Ovary (tissue), 9 donors: ENCODE results near the gene DCAF4L1. TPM values are rescaled to one million over a fixed set of nuclear protein-coding genes. Genes with fewer than 3 reads are reported as not detected.

Experiments used
- DNase-seq, 5 donors: peaks; one replicate each; pipeline ENCODE4 v3.0.0-alpha.2; 2019 to 2020
- H3K27ac ChIP-seq, 2 donors: fragments of 200-600 bp; one replicate each; pipeline versions ENCODE4 v1.5.1 to v1.8.0; 2019 to 2022
- H3K27me3 ChIP-seq: fragments of 200-600 bp; one replicate; pipeline ENCODE4 v1.8.0; 2022
- H3K36me3 ChIP-seq: fragments of 200-600 bp; sonication (generic); one replicate; pipeline ENCODE4 v1.5.1; 2019
- H3K4me1 ChIP-seq: one replicate; pipeline ENCODE4 v1.8.1; 2013; ENCODE audit warnings: mild to moderate bottlenecking, moderate library complexity; ENCODE audit not compliant: insufficient read depth
- H3K4me3 ChIP-seq: fragments of 200-600 bp; sonication (generic); one replicate; pipeline ENCODE4 v1.5.1; 2017
- H3K9me3 ChIP-seq, 2 donors: fragments of 200-600 bp in 1 of 2; sonication (generic) in 1 of 2; one replicate each; pipeline versions ENCODE4 v1.5.1 to v1.8.1; 2013 to 2019; ENCODE audit warnings: mild to moderate bottlenecking in 1 of 2, moderate library complexity in 1 of 2
- EP300 ChIP-seq: sonication (generic); formaldehyde crosslinking; IDR thresholded peaks from one replicate; pipeline ENCODE4 v1.6.1; 2017; ENCODE audit warnings: antibody characterized with exemption
- POLR2A ChIP-seq: fragments of 450-650 bp; IDR thresholded peaks from one replicate; pipeline ENCODE4 v1.6.1; 2017; ENCODE audit warnings: antibody characterized with exemption, mild to moderate bottlenecking, moderate library complexity
- WGBS, 3 donors: extraction: QIAGEN DNeasy Blood & Tissue Kit in 1 of 3; methylation state at CpG; one replicate each; pipeline versions ENCODE4 v1.1.5 to v1.1.7; 2013 to 2017; 5-methylcytosine and 5-hydroxymethylcytosine counted together
- intact Hi-C, 4 donors: fragments of 100-400 bp; cut with DNase I; formaldehyde crosslinking; loops; one replicate each; pipeline versions ENCODE4 v1.11.0 to v1.15.1; 2022 to 2023
- polyA plus RNA-seq, 2 donors: library from polyadenylated mRNA; stranded (reverse); fragments of 200-250 nt in 1 of 2; fragments of 350-450 nt in 1 of 2; fragmentation: Illumina TruSeq in 1 of 2; extraction: RNeasy Lipid Tissue Mini Kit (QIAGEN cat#74804) in 1 of 2; gene quantifications; one replicate each; pipeline ENCODE4 v1.2.3, GENCODE V29; 2013 to 2014
- total RNA-seq, 7 donors: library from RNA; depleted of rRNA in 2 of 7; stranded (reverse); fragments of >200 nt in 2 of 7; fragmentation: NEBNext Ultra II Directional in 3 of 7; extraction: Animal tissue kit (Norgen Biotek cat#: 25700) in 3 of 7; gene quantifications; one replicate each; pipeline versions ENCODE4 v1.1.0 to v1.2.4, GENCODE V29; 2016 to 2023
- TF ChIP-seq, protein P1 (sequence below), 3 donors: fragments of 450-650 bp in 2 of 3; fragments of 200-600 bp in 1 of 3; IDR thresholded peaks; one replicate each; pipeline versions ENCODE4 v1.5.1 to v1.8.0; 2016 to 2022; ENCODE audit warnings: antibody characterized with exemption in 3 of 3, mild to moderate bottlenecking in 1 of 3
- donor health status: DM: no; HTN: no; CAD: no; lungs with moderate emphysema.
- donor health status: DM: no; HTN: no; CAD: no.
- donor health status: Bipolar disorder and iron deficiency.
- donor health status: DM: yes; HTN: yes; CAD: no.
- donor health status: DM: no; HTN: no; CAD: no.
- donor health status: DM: yes; HTN: yes; CAD: no.

The DCAF4L1 gene
- total and polyA plus RNA-seq, 9 donors, result 0.05 to 0.13 (median 0.11) TPM; not detected in 2

DNA sequence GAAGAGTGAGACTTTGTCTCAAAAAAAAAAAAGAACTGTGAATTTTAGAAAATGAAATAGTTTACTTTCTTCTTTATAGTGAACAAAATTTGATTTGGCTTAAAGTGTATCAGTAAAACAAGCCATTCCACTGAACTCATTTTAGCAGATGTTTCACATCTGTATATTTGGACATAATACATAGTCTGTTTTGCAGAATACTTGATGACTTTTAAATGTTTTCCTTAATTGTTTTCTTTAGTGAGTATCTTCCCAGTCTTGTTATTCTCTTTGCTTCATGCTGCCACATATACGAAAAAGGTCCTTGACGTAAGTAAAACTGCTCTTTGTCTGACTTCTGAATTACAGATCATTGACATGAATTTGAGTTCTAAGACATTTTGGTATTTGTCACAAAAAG lies 38.0 kb upstream of the DCAF4L1 start:
- no peak for DNase-seq
- 22 to 48% (median 31%) methylated on average over 2 of the region's 2 CpGs for WGBS, 3 donors
- Histone ChIP-seq H3K4me3 (no peak overlapping the region), H3K9me3 (no peaks in the 10 kb centered on the region), H3K4me1 (no peaks in the 10 kb centered on the region), H3K27me3 (no peaks in the 10 kb centered on the region), H3K36me3 (no peaks in the 10 kb centered on the region), H3K27ac (no peak overlapping the region)
- TF ChIP-seq EP300 (no peak), POLR2A (no peak)
- TF ChIP-seq, protein P1, sequence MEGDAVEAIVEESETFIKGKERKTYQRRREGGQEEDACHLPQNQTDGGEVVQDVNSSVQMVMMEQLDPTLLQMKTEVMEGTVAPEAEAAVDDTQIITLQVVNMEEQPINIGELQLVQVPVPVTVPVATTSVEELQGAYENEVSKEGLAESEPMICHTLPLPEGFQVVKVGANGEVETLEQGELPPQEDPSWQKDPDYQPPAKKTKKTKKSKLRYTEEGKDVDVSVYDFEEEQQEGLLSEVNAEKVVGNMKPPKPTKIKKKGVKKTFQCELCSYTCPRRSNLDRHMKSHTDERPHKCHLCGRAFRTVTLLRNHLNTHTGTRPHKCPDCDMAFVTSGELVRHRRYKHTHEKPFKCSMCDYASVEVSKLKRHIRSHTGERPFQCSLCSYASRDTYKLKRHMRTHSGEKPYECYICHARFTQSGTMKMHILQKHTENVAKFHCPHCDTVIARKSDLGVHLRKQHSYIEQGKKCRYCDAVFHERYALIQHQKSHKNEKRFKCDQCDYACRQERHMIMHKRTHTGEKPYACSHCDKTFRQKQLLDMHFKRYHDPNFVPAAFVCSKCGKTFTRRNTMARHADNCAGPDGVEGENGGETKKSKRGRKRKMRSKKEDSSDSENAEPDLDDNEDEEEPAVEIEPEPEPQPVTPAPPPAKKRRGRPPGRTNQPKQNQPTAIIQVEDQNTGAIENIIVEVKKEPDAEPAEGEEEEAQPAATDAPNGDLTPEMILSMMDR (IDR thresholded peaks at IDR 0.05), result no peak
- intact Hi-C loops, result no loop called here

DNA sequence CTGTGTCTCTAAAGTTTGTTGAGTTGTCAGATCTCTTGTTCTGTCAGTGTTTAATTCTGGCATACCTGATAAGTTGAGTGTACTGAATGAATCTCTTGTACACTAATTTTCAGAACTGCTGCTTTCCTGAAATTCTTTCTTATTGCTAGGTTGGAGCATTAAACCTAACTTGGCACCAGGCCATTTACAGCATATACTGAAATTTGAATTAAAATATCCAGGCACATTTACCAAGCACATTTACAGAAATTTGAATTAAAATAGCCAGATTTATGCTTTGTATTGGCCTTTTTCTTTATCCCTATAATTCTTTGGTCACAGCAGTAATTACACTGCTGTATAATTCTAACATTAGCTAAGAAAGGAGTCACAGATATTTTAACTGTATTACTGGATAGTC lies 37.5 kb upstream of the DCAF4L1 start:
- no peak for DNase-seq
- Histone ChIP-seq H3K27me3 (no peaks in the 10 kb centered on the region), H3K9me3 (no peaks in the 10 kb centered on the region), H3K4me3 (no peak overlapping the region), H3K4me1 (no peaks in the 10 kb centered on the region), H3K27ac (no peak overlapping the region), H3K36me3 (no peaks in the 10 kb centered on the region)
- TF ChIP-seq POLR2A (no peak), EP300 (no peak)
- TF ChIP-seq, protein P1 (IDR thresholded peaks at IDR 0.05), result no peak
- intact Hi-C loops, result no loop called here

DNA sequence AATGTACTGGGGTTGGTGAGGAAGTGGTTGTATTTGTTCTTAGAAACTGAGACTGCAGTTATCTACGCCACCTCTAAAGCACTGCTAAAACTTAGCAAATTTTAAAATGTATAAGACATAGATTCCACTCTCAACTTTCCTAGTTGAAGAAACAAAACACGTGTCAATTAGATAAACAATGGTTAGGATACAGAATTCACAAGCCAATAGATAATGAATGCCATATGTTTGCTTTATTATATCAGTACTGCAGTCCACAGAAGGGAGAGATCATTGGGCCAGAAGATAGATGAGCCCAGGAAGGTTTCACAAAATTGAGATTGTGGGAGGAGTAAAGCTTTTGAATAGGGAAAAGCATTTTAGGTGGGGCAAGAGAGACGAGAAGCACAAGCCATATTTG lies 32.0 kb upstream of the DCAF4L1 start:
- H3K27me3 ChIP-seq, result no peaks in the 10 kb centered on the region
- no peak overlapping the region for H3K27ac ChIP-seq
- intact Hi-C loops, result no loop called here
- no peaks in the 10 kb centered on the region for H3K9me3 ChIP-seq
- TF ChIP-seq POLR2A, result no peak
- no peak for TF ChIP-seq EP300
- TF ChIP-seq, protein P1 (IDR thresholded peaks at IDR 0.05), result no peak
- WGBS, 3 donors, result 60 to 70% (median 62%) methylated on average over 3 of the region's 3 CpGs
- H3K36me3 ChIP-seq, result no peaks in the 10 kb centered on the region
- no peak overlapping the region for H3K4me3 ChIP-seq
- DNase-seq, result no peak
- no peaks in the 10 kb centered on the region for H3K4me1 ChIP-seq

DNA sequence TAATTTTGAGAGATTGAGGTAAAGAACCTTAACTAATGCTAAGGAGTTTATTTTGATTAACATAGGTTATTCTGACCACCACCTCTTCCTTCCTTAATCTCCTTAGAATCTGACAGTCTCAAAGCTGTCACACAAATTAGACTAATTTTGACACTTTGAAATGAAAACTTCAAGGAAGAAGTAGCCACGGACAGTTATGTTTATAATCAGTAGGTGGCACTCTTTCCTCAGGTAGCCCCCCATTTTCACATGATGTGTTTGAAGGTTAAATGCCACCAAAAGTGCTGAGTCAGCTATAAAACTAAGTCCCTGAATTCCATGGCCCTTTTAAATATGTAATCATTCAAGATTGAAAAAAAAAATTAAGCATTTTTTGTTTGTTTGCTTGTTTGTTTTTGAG lies 23.9 kb upstream of the DCAF4L1 start:
- Histone ChIP-seq H3K27ac (no peak overlapping the region), H3K4me1 (no peaks in the 10 kb centered on the region)
- WGBS, 3 donors, result 44 to 53% (median 45%) methylated on average over 1 of the region's 1 CpG

More for the DNA sequence above, 23.9 kb upstream of the DCAF4L1 start:
- H3K4me3 ChIP-seq, result no peak overlapping the region
- TF ChIP-seq POLR2A (no peak), EP300 (no peak)
- TF ChIP-seq, protein P1 (IDR thresholded peaks at IDR 0.05), result no peak
- no peaks in the 10 kb centered on the region for H3K27me3 ChIP-seq
- H3K9me3 ChIP-seq, result no peaks in the 10 kb centered on the region
- DNase-seq, result no peak
- intact Hi-C loops, result no loop called here
- no peaks in the 10 kb centered on the region for H3K36me3 ChIP-seq
